ENCODE measurements around the gene VKORC1L1. TPM values are rescaled to one million over a fixed set of nuclear protein-coding genes. Genes with fewer than 3 reads are reported as not detected.
"Not testable (repeated sequence)": the region's sequence is repeated elsewhere in the genome, so short reads cannot be mapped to it uniquely, and the experiment has no call there.

VKORC1L1 gene
- total RNA-seq, 1 donor from 2014 or later: 15.7 TPM

GRCh38 chr7:65983965-65984658, 111.2 kb downstream of the VKORC1L1 start:
- Histone ChIP-seq H3K9ac (ENCODE audit: low read depth in 1 of 3, low read length in 3 of 3) (no peak overlapping the region), H3K4me1 (ENCODE audit: control insufficient read depth in 3 of 3, insufficient read depth in 3 of 3, low read length in 3 of 3) (peaks cover 13 to 19% (median 13%) of the 10 kb centered on the region in 3 donors), H3K27ac (ENCODE audit: low read depth, low read length) (no peak overlapping the region), H3K27me3 (ENCODE audit: control insufficient read depth in 3 of 3, insufficient read depth in 3 of 3, low read length in 3 of 3) (no peaks in the 10 kb centered on the region), H3K36me3 (ENCODE audit: control insufficient read depth in 3 of 3, insufficient read depth in 3 of 3, low read length in 3 of 3) (peaks cover 4 to 7% (median 7%) of the 10 kb centered on the region in 3 donors), H3K4me3 (ENCODE audit: low read length in 3 of 3) (no peak overlapping the region), H3K9me3 (ENCODE audit: control insufficient read depth in 3 of 3, low read length in 3 of 3) (no peaks in the 10 kb centered on the region)

GRCh38 chr7:65988084-65988483, 115.2 kb downstream of the VKORC1L1 start:
- Histone ChIP-seq H3K9ac (ENCODE audit: low read depth in 1 of 3, low read length in 3 of 3) (no peak overlapping the region), H3K4me3 (ENCODE audit: low read length in 3 of 3) (no peak overlapping the region), H3K4me1 (ENCODE audit: control insufficient read depth in 3 of 3, insufficient read depth in 3 of 3, low read length in 3 of 3) (no peaks in the 10 kb centered on the region), H3K9me3 (ENCODE audit: control insufficient read depth in 3 of 3, low read length in 3 of 3) (no peaks in the 10 kb centered on the region), H3K27me3 (ENCODE audit: control insufficient read depth in 3 of 3, insufficient read depth in 3 of 3, low read length in 3 of 3) (no peaks in the 10 kb centered on the region), H3K27ac (ENCODE audit: low read depth, low read length) (no peak overlapping the region), H3K36me3 (ENCODE audit: control insufficient read depth in 3 of 3, insufficient read depth in 3 of 3, low read length in 3 of 3) (no peaks in the 10 kb centered on the region)

- H3K4me3 ChIP-seq (ENCODE audit: low read length in 3 of 3); H3K36me3 ChIP-seq (ENCODE audit: control insufficient read depth in 3 of 3, insufficient read depth in 3 of 3, low read length in 3 of 3); H3K9me3 ChIP-seq (ENCODE audit: control insufficient read depth in 3 of 3, low read length in 3 of 3); H3K27me3 ChIP-seq (ENCODE audit: control insufficient read depth in 3 of 3, insufficient read depth in 3 of 3, low read length in 3 of 3); H3K9ac ChIP-seq (ENCODE audit: low read depth in 1 of 3, low read length in 3 of 3); H3K4me1 ChIP-seq (ENCODE audit: control insufficient read depth in 3 of 3, insufficient read depth in 3 of 3, low read length in 3 of 3); H3K27ac ChIP-seq (ENCODE audit: low read depth, low read length): not testable (repeated sequence)
These were observed 115.6 kb downstream of the VKORC1L1 start for GRCh38 chr7:65988503-65988902.

GRCh38 chr7:65989694-65990080, 116.8 kb downstream of the VKORC1L1 start:
- Histone ChIP-seq H3K9me3 (ENCODE audit: control insufficient read depth in 3 of 3, low read length in 3 of 3) (no peaks in the 10 kb centered on the region), H3K27me3 (ENCODE audit: control insufficient read depth in 3 of 3, insufficient read depth in 3 of 3, low read length in 3 of 3) (no peaks in the 10 kb centered on the region), H3K9ac (ENCODE audit: low read depth in 1 of 3, low read length in 3 of 3) (no peak overlapping the region)

GRCh38 chr7:65991829-65992228, 119.0 kb downstream of the VKORC1L1 start:
- H3K9me3 ChIP-seq (ENCODE audit: control insufficient read depth in 3 of 3, low read length in 3 of 3); H3K4me3 ChIP-seq (ENCODE audit: low read length in 3 of 3); H3K36me3 ChIP-seq (ENCODE audit: control insufficient read depth in 3 of 3, insufficient read depth in 3 of 3, low read length in 3 of 3); H3K9ac ChIP-seq (ENCODE audit: low read depth in 1 of 3, low read length in 3 of 3); H3K4me1 ChIP-seq (ENCODE audit: control insufficient read depth in 3 of 3, insufficient read depth in 3 of 3, low read length in 3 of 3); H3K27me3 ChIP-seq (ENCODE audit: control insufficient read depth in 3 of 3, insufficient read depth in 3 of 3, low read length in 3 of 3); H3K27ac ChIP-seq (ENCODE audit: low read depth, low read length): not testable (repeated sequence)

More at GRCh38 chr7:65989694-65990080, 116.8 kb downstream of the VKORC1L1 start:
- no peaks in the 10 kb centered on the region for H3K36me3 ChIP-seq (ENCODE audit: control insufficient read depth in 3 of 3, insufficient read depth in 3 of 3, low read length in 3 of 3)
- no peak overlapping the region for H3K4me3 ChIP-seq (ENCODE audit: low read length in 3 of 3)
- H3K27ac ChIP-seq (ENCODE audit: low read depth, low read length): no peak overlapping the region
- no peaks in the 10 kb centered on the region for H3K4me1 ChIP-seq (ENCODE audit: control insufficient read depth in 3 of 3, insufficient read depth in 3 of 3, low read length in 3 of 3)

GRCh38 chr7:65992526-65992925, 119.7 kb downstream of the VKORC1L1 start:
- H3K36me3 ChIP-seq (ENCODE audit: control insufficient read depth in 3 of 3, insufficient read depth in 3 of 3, low read length in 3 of 3): no peaks in the 10 kb centered on the region
- H3K4me3 ChIP-seq (ENCODE audit: low read length in 3 of 3): no peak overlapping the region
- no peak overlapping the region for H3K9ac ChIP-seq (ENCODE audit: low read depth in 1 of 3, low read length in 3 of 3)
- no peaks in the 10 kb centered on the region for H3K27me3 ChIP-seq (ENCODE audit: control insufficient read depth in 3 of 3, insufficient read depth in 3 of 3, low read length in 3 of 3)
- no peaks in the 10 kb centered on the region for H3K9me3 ChIP-seq (ENCODE audit: control insufficient read depth in 3 of 3, low read length in 3 of 3)
- H3K4me1 ChIP-seq (ENCODE audit: control insufficient read depth in 3 of 3, insufficient read depth in 3 of 3, low read length in 3 of 3): no peaks in the 10 kb centered on the region
- H3K27ac ChIP-seq (ENCODE audit: low read depth, low read length): no peak overlapping the region

- not testable (repeated sequence) for H3K36me3 ChIP-seq (ENCODE audit: control insufficient read depth in 3 of 3, insufficient read depth in 3 of 3, low read length in 3 of 3); H3K9me3 ChIP-seq (ENCODE audit: control insufficient read depth in 3 of 3, low read length in 3 of 3); H3K27ac ChIP-seq (ENCODE audit: low read depth, low read length); H3K27me3 ChIP-seq (ENCODE audit: control insufficient read depth in 3 of 3, insufficient read depth in 3 of 3, low read length in 3 of 3); H3K9ac ChIP-seq (ENCODE audit: low read depth in 1 of 3, low read length in 3 of 3); H3K4me3 ChIP-seq (ENCODE audit: low read length in 3 of 3); H3K4me1 ChIP-seq (ENCODE audit: control insufficient read depth in 3 of 3, insufficient read depth in 3 of 3, low read length in 3 of 3)
These were observed 122.1 kb downstream of the VKORC1L1 start for GRCh38 chr7:65994984-65995383.

- H3K9ac ChIP-seq (ENCODE audit: low read depth in 1 of 3, low read length in 3 of 3); H3K4me3 ChIP-seq (ENCODE audit: low read length in 3 of 3); H3K27ac ChIP-seq (ENCODE audit: low read depth, low read length); H3K36me3 ChIP-seq (ENCODE audit: control insufficient read depth in 3 of 3, insufficient read depth in 3 of 3, low read length in 3 of 3); H3K4me1 ChIP-seq (ENCODE audit: control insufficient read depth in 3 of 3, insufficient read depth in 3 of 3, low read length in 3 of 3); H3K9me3 ChIP-seq (ENCODE audit: control insufficient read depth in 3 of 3, low read length in 3 of 3); H3K27me3 ChIP-seq (ENCODE audit: control insufficient read depth in 3 of 3, insufficient read depth in 3 of 3, low read length in 3 of 3): not testable (repeated sequence)
These were observed 128.0 kb downstream of the VKORC1L1 start for GRCh38 chr7:66000823-66001417.

GRCh38 chr7:66005115-66005671, 132.3 kb downstream of the VKORC1L1 start:
- not testable (repeated sequence) for H3K27ac ChIP-seq (ENCODE audit: low read depth, low read length)

GRCh38 chr7:66007232-66007631, 134.4 kb downstream of the VKORC1L1 start:
- no peak overlapping the region for H3K27ac ChIP-seq (ENCODE audit: low read depth, low read length)
- H3K9me3 ChIP-seq (ENCODE audit: control insufficient read depth in 3 of 3, low read length in 3 of 3): no peaks in the 10 kb centered on the region
- no peak overlapping the region for H3K9ac ChIP-seq (ENCODE audit: low read depth in 1 of 3, low read length in 3 of 3)
- H3K4me3 ChIP-seq (ENCODE audit: low read length in 3 of 3): no peak overlapping the region
- no peaks in the 10 kb centered on the region for H3K27me3 ChIP-seq (ENCODE audit: control insufficient read depth in 3 of 3, insufficient read depth in 3 of 3, low read length in 3 of 3)
- H3K4me1 ChIP-seq (ENCODE audit: control insufficient read depth in 3 of 3, insufficient read depth in 3 of 3, low read length in 3 of 3): no peaks in the 10 kb centered on the region
- no peaks in the 10 kb centered on the region for H3K36me3 ChIP-seq (ENCODE audit: control insufficient read depth in 3 of 3, insufficient read depth in 3 of 3, low read length in 3 of 3)

More at GRCh38 chr7:66005115-66005671, 132.3 kb downstream of the VKORC1L1 start:
- H3K9ac ChIP-seq (ENCODE audit: low read depth in 1 of 3, low read length in 3 of 3); H3K4me1 ChIP-seq (ENCODE audit: control insufficient read depth in 3 of 3, insufficient read depth in 3 of 3, low read length in 3 of 3); H3K36me3 ChIP-seq (ENCODE audit: control insufficient read depth in 3 of 3, insufficient read depth in 3 of 3, low read length in 3 of 3); H3K4me3 ChIP-seq (ENCODE audit: low read length in 3 of 3); H3K9me3 ChIP-seq (ENCODE audit: control insufficient read depth in 3 of 3, low read length in 3 of 3); H3K27me3 ChIP-seq (ENCODE audit: control insufficient read depth in 3 of 3, insufficient read depth in 3 of 3, low read length in 3 of 3): not testable (repeated sequence)

Measured in skeletal muscle tissue (tissue), 4 donors.